HG03045 (cell line): ENCODE data around the gene ESPL1.

Experiments
- ATAC-seq: cut with Tn5 transposase; IDR thresholded peaks from one replicate; pipeline ENCODE4 v1.9.1; 2021; ENCODE audit warnings: mild to moderate bottlenecking, moderate library complexity; ENCODE audit not compliant: unreplicated experiment

Gene ESPL1

GRCh38 chr12:53333845-53334244 is 65.7 kb downstream of the ESPL1 start:
- ATAC-seq, result no peak

GRCh38 chr12:53334822-53335221 is 66.7 kb downstream of the ESPL1 start:
- no peak for ATAC-seq

- no peak for ATAC-seq
Measured at GRCh38 chr12:53336181-53336681, 68.1 kb downstream of the ESPL1 start, which contains the start of gene SP7. Gene SP7 (minus strand): TSS chr12:53336354. CDS start chr12:53335646, 708 bp downstream.

GRCh38 chr12:53338017-53338416 is 69.9 kb downstream of the ESPL1 start:
- no peak for ATAC-seq

GRCh38 chr12:53338916-53339315 is 70.8 kb downstream of the ESPL1 start:
- no peak for ATAC-seq

GRCh38 chr12:53340398-53340797 is 72.3 kb downstream of the ESPL1 start:
- no peak for ATAC-seq
